ENCODE measurements around the gene NARS2.
"Not testable (repeated sequence)": the region's sequence is repeated elsewhere in the genome, so short reads cannot be mapped to it uniquely, and the experiment has no call there.

NARS2 gene

DNA sequence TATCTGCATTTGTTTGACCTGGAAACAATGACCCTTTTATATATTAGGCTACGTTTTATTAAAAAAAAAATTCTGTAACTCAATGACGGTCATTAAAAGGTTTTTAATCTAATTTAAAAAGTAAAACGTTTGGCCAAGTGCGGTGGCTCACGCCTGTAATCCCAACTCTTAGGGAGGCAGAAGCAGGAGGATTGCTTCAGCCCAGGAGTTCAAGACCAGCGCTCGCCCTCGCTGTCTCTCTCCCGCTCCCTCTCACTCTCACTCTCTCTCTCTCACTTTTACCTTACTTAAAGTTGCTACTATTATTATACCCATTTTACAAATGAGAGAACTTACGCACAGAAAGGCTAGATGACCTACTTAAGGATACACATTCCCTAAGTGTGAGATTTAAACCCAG, 814 bp upstream of the NARS2 start:
- DNase-seq (ENCODE audit: low read depth), result no peak

DNA sequence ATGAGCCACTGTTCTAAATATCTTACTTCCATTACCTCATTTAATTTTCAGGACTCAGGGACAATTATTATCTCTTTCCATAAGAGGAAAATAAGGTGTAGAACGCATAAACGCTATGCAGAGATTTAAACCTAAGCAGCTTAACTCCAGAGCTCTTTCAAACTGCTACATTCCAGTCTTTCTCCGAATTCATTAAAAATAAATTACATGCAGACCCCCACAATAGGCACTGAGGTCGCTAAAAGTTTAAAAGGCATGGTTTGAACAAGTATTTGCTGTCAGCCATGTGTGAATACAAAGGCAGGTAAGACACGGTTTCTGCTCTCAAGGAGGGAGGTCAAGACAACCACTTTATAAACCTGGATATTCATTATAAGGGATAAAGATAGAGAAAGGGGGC, 983 bp downstream of the NARS2 start:
- DNase-seq (ENCODE audit: low read depth), result no peak

DNA sequence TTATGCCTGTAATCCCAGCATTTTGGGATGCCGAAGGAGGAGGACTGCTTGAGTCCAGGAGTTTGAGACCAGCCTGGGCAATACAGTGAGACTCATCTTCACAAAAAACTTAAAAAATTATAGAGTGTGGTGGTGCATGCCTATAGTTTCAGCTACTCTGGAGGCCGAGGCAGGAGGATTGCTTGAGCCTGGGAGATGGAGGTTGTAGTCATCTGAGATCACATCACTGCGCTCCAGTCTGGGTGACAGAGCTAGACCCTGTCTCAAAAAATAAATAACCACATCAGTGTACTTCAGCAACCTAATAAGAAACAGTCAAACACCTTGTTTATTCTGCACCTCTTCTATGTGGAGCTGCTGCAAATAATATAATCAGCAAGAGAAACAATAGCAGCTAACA, 1.4 kb downstream of the NARS2 start:
- DNase-seq (ENCODE audit: low read depth), result no peak

DNA sequence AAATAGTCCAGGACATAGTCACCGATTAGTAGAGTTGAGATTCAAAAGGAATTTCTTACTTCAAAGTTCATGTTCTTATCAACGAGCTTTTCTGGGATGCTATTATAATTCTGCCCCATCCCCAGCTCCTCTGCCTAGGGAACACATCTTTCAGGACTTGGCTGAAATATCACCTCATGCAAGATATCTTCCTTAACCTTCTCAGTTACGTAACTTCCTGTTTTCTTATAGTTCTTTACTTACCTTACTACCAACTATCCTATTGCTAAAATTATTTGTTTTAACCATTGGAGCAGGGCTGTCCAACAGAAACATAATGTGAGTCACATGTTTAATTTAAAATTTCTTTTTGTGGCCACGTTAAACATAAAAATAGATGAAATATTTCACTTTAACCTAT, 2.3 kb downstream of the NARS2 start:
- no peak for DNase-seq (ENCODE audit: low read depth)

DNA sequence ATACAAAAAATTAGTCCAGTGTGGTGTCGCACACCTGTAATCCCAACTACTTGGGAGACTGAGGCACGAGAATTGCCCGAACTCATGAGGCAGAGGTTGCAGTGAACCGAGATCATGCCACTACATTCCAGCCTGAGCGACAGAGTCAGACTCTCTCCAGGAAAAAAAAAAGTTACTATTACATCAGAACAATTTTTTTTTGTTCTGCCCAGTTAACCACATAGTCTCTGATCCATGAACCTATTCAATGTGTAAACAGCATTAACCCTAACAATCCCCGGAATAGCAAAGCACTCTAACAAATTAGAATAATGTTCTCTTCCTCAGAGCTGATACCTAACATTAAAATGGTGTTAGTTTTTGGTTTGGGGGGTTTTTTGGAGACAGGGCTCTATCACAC, 4.6 kb downstream of the NARS2 start:
- no peak for DNase-seq (ENCODE audit: low read depth)

DNA sequence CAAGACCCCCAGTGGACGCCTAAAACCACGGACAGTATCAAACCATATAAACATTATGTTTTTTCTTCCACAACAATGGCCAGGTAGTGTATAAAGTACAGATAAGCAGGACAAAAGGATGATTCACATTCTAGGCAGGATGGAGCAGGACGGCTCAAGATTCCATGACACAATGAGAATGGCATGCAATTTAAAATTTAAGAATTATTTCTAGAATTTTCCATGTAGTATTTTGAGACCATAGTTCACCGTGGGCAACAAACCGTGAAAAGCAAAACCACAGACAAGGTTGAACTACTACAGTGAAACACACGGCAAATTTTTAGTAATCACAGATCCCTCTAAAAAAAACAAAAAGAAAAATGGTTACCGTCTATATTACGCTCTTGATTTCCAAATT, 7.5 kb downstream of the NARS2 start:
- no peak for DNase-seq (ENCODE audit: low read depth)

DNA sequence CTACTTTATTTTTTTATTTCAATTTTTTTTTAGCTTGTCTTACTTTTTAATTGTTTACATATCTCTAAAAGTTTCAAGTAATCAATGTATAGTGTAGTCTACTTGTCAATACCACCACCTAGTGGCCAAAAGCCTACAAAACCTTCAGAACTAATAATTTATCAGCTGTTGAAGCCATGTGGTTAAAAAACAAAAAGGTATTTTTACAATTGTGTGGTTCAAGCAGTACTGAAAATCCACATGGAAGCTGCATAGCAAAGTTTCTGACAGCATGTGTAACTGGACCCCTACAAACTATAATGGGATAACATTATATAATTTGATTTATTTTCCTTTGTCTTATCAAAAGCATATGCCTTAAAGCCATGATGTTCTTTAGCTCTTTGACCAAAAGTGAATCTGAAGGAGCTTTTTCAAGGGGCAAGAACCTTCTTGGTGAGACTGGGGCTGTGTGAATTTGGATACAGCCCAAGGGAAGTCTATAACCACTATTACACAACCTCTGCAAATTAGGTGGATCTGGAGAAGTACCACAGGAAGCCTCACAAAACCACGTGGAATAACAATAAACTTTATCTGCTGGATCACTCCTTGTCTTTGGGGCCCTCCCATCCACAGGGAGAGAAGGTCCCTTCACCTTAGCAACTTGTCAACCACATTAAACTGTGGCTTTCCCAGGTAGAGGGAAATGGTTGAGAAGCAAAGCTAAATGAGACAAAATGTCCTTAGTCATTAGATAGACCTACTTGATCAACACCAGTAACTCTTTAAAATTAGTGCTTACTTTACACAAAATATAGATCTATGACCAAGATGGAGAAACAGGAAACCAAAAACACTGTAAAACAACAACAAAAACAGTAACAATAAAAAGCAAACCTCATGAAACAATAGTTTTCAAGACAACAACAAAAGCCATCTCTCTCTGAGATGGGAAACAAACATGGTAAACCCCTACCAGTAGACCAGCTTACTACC, 9.9 kb downstream of the NARS2 start:
- DNase-seq (ENCODE audit: low read depth), result peak; percentile 33

DNA sequence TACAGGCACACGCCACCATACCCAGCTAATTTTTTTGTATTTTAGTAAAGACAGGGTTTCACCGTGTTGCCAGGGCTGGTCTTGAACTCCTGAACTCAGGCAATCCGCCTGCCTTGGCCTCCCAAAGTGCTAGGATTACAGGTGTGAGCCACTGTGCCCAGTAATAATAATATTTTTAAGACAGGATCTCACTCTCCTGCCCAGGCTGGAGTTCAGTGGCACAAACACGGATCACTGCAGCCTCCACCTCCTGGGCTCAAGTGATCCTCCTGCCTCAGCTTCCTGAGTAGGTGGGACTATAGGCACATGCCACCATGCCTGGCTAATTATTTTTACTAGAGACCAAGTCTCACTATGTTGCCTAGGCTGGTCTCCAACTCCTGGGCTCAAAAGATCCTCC, 10.6 kb downstream of the NARS2 start:
- DNase-seq (ENCODE audit: low read depth), result not testable (repeated sequence)

DNA sequence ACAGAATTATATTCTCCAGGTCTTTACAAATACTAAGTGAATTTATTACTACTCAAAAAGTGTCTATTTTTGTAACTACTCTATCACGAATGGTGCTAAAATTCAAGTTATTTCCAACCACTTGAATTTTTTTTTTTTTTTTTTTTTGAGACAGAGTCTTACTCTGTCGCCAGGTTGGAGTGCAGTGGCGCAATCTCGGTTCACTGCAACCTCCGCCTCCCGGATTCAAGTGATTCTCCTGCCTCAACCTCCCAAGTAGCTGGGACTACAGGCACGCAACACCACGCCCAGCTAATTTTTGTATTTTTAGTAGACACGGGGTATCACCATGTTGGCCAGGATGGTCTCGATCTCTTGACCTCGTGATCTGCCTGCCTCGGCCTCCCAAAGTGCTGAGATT, 11.6 kb downstream of the NARS2 start:
- DNase-seq (ENCODE audit: low read depth), result not testable (repeated sequence)

DNA sequence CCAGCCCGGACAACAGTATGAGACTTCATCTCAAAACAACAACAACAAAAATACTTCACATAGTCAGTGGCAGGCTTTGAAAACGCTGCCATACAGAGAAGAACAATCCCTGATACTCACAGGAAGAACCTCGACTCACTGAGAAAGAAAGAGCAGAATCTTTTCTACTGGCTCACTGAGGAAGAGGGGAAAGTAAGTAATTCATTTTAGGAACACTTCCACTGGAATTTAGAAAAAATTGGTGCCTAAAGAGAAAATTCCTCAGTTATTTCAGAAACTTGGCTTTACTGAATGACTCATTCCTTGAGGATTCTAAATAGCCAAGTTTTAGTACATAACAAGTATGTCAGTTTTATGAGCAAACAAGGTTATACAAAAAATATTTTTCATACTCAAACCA, 12.3 kb downstream of the NARS2 start:
- DNase-seq (ENCODE audit: low read depth), result no peak

DNA sequence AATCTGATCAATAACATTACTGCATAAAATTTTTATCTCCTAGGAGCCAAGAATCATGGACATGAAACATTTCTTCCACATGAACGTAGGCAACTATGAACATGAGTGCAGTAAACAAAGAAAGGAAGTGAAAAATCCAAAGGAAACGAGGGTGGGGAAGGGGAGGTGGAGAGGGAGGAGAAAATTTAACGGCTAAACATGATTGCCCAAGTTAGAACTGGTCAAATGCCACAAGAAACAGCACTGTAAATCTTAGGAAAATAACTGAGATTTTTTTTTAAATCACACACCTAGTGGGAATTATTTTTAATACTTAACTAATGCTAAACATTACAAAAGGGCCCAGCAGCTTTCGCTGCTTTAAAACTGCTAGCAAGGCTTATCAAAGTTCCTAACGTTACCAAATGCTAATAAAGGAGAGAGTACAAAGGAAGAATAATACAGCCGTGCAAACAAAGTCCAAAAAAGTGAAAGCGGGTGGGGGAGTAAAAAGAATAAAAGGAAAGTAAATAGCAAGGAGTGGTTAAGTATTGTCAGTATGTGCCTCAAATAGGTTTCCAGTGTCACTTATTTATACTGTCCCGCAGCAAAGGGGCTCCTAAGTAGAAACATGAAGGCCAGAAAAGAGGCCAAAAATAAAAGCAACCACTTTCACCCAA, 13.7 kb downstream of the NARS2 start:
- no peak for DNase-seq (ENCODE audit: low read depth)

DNA sequence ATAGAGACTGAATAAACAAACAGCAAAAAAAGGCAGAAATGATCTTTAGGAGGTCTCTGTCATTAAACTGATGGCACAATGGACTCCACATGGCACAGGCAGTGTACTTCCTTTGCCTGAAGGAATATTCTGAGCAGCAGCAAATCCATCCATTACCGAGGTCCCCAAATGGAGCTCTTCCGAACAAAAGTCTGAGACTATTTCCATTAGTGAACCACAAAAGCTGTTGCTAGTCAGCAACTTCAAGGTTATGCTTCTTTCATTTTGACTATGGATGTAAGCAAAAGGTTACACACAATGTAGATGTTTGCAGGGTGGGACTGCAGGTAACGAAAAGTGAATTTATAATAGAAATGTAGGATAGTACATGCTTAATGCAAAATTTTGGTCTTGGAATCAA, 14.5 kb downstream of the NARS2 start:
- DNase-seq (ENCODE audit: low read depth), result no peak

DNA sequence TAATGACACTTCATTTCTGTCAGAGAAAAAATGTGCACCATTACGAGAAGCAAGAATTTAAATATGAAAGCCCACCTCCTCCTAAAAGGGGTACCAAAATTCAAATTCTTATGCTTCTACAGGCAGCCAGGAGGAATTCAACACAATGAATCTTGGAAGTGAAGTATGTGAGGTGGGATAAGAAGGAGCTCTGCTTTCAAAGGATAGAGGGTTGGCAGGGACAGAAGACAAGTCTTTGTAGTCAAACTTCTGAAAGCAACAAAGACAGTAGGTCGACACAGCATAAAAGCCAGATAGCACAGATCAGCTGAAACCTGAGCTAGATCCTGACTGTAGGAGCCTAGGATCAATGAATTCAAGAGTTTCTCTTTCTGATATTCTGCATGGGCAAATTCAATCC, 17.4 kb downstream of the NARS2 start:
- DNase-seq (ENCODE audit: low read depth), result no peak

DNA sequence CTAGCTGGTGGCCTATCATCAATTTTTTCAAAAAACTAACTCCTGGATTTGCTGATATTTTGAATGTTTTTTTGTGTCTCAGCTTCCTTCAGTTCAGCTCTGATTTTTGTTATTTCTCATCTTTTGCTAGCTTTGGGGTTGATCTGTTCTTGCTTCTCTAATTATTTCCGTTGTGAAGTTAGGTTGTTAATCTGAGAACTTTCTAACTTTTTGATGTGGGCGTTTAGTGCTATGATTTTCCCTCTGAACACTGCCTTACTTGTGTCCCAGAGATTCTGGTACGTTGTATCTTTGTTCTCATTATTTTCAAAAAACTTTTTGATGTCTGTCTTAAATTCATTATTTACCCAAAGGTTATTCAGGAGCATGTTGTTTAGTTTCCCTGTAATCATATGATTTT, 19.1 kb downstream of the NARS2 start:
- no peak for DNase-seq (ENCODE audit: low read depth)

DNA sequence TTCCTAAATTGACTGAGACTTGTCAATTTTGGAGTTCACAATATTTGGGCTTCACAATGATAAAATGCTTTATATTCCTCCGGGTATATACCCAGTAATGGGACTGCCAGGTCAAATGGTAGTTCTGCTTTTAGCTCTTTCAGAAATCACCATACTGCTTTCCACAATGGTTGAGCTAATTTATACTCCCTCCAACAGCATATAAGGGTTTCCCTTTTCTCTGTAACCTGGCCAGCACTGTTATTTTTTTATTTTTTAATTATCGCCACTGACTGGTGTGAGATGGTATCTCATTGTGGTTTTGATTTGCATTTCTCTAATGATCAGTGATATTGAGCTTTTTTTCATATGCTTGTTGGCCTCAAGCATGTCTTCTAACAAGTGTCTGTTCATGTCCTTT, 21.8 kb downstream of the NARS2 start:
- DNase-seq (ENCODE audit: low read depth), result no peak

DNA sequence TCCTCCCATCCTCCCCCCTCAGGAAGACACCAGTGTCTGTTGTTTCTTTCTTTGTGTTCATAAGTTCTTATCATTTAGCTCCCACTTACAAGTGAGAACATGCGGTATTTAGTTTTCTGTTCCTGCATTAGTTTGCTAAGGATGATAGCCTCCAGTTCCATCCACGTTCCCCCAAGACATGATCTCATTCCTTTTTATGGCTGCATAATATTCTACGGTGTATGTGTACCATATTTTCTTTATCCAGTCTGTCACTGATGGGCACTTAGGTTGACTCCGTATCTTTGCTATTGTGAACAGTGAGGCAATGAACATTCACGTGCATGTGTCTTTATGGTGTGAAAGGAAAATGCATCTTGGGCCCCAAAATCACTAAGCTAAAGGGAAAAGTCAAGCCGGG, 22.5 kb downstream of the NARS2 start:
- not testable (repeated sequence) for DNase-seq (ENCODE audit: low read depth)

DNA sequence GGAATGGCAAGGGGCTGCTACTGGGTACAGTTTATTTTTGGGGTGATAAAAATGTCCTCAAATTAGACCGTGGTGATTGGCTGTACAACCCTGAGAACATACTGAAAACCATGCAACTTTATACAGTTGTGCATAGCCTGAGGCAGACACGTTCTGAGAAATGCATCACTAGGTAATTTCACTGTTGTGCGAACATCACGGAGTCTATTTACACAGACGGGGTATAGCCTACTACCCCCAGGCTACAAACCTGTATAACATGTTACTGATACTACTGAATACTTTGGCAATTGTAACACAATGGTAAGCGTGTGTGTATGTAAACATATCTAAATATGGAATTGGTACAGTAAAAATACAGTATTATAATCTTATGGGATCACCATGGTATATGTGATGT, 23.6 kb downstream of the NARS2 start:
- DNase-seq (ENCODE audit: low read depth), result no peak

DNA sequence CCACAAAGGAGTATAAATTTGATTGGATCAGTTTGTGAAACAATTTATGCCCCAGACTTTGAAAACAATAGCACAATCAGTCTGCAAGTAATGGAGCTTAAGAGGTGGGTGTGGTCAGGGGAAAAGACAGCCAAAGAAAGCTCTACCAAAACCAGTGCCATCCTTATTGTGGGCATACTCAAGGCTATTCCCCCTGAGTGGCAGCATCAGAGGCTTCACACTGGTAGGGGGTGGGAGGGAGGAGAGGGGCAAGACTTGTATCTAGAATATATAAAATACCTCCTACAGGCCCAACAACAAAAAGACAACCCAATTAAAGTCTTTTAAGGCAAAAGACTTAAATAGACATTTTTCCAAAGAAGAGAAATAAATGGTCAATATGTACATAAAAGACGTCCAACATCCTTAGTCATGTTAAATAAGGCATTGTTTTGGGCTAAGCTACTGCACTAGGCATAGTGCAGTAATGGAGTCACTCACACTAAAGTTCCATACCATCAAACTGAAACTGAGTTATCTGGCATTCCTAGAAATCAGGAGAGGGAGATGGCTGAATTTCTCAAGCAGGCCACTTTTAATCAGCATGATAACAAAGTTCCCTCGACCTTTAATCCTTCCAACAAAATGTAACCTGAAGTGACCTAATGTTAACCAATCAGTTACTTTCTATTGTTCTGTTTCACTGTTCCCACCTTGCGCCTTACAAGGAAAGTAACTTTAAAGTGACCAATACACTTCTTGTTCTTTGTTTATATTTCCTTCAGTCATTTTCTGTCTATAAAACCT, 24.8 kb downstream of the NARS2 start:
- no peak for DNase-seq (ENCODE audit: low read depth)

DNA sequence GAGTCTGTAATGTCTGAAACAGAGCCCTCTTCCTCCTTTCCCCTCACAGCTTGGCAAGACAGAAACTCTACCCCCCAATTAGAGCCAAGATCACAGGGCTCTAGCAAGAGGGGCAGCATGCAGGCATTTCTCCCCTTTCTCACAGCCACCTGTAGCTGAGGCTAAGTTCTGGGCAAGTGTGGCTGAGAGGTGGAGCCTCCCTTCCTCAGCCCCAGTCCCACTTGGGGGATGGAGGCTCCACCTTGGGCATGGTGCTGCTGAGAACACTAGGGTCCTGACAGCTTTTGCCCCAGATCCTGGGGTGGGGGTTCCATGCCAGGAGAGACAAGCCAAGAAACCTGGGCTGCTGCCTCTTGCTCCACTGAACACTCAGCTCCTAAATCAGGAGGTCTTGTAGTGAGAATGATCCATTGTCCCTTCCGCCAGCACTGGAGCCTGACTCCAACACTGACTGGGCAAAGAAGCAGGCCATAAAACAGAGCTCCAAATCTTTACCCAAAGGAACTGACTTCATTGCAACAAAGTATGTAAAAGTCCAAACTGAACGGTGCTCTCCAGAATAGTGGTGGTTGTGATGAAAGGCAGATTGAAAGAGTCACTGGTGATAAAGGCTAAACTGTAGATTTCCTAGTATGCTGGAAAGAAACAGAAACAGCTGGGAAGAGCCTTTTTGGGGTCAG, 25.6 kb downstream of the NARS2 start:
- DNase-seq (ENCODE audit: low read depth), result no peak

DNA sequence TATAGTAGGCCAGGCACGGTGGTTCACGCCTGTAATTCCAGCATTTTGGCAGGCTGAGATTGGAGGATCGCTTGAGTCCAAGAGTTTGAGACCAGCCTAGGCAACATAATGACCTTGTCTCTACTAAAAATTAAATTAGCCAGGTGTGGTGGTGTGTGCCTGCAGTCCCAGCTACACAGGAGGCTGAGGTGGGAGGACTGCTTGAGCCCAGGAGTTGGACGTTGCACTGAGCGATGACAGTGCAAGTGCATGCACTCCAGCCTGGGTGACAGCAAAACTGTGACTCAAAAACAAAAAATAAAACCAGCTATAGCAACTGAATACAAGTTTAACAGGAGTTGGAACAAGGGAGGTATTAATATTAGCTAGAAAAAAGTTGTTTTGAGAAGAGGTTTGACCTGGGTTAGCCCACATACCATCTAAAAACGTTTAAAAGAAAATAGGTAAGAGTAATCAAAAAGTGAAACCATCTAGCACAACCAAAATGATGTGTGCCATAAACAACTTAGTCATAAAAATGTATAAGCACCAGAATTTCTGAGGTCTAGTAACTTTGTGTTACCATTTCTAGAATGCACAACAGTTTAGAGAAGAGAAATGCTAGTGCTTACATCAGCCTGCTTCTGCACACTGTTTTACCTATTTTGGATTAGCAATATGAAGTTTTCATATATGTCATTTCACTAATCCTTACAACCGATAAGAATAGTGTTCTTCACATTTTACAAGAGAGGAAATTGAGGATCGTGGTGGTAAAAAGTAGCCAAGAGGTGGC, 26.5 kb downstream of the NARS2 start:
- DNase-seq (ENCODE audit: low read depth), result no peak

DNA sequence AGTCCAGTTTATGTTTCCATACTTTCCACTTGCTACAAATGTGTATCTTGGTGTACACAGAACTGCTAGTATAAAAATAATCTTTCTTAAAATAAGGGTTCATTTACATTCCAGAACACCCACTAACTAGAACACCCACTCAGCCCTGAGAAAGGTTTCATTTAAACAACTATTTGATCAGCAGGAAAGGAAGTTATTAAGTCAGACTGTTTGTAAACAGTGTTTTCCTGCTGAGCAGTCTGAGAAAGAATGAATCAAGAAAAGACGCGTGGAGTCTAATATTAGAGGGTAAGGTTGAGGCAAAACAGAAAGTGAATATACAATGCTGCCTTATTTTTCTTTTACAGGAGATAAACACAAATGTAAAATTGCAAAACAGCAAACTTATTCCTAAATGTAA, 32.7 kb downstream of the NARS2 start:
- no peak for DNase-seq (ENCODE audit: low read depth)

Data from activated gamma-delta T cell treated with anti-CD3 and anti-CD28 coated beads, Interleukin-2, amount 50 U/mL, for 16 hours (primary cell).